Heart left ventricle (tissue), 13 donors: ENCODE data around the gene KBTBD3.

Experiments used
- CTCF ChIP-seq, 12 donors: fragments of 200-600 bp; sonication (generic) in 4 of 12; IDR thresholded peaks; one replicate each; pipeline versions ENCODE4 v1.5.0 to v1.8.0; 2018 to 2022; ENCODE audit warnings: antibody characterized with exemption in 12 of 12, mild to moderate bottlenecking in 5 of 12
- POLR2A ChIP-seq, 2 donors: fragments of 450-650 bp; IDR thresholded peaks; one replicate each; pipeline ENCODE4 v1.6.1; 2017; ENCODE audit warnings: antibody characterized with exemption in 2 of 2, mild to moderate bottlenecking in 2 of 2, moderate library complexity in 2 of 2
- donor health status: ischemic (EF 13 %, LVEDD 7.1; RV severe dilation, severe dysfunction).
- donor health status: DM: no; HTN: yes; CAD: no.
- donor health status: DM: no; HTN: no; CAD: no.
- donor health status: ischemic (EF 25% LVEDD 6.9; RV normal size, moderate dysfunction).
- donor health status: ischemic (EF 25% LVEDD 5.7; RV mildly dilated, moderate dysfunction).
- donor health status: ischemic (EF 35%, LVEDD 5.7; RV mildly dilated, moderate dysfunction).
- donor health status: nonischemic (EF 11% LVEDD 7.7; RV severe dilation, severe dysfunction).
- donor health status: DM: yes; HTN: yes; CAD: no.
- donor health status: PGD.
- donor health status: ischemic (EF 29% LVEDD 5.4; RV normal size, mild dysfunction).
- donor health status: nonischemic (EF 23%, LVEDD 6.1; RV moderate dilation, normal function).

- no peak for TF ChIP-seq CTCF (IDR thresholded peaks at IDR 0.05)
- no peak for TF ChIP-seq POLR2A (IDR thresholded peaks at IDR 0.05)
These were observed 55.8 kb downstream of the KBTBD3 start for GRCh38 chr11:106021181-106021966.
